H9 (cell line): ENCODE measurements around the gene TMEM132C. TPM values are rescaled to one million over a fixed set of nuclear protein-coding genes. Genes with fewer than 3 reads are reported as not detected.

ENCODE experiments used
- DNase-seq: peaks from one replicate; pipeline ENCODE4 v3.0.0-alpha.2; 2017
- H2AFZ ChIP-seq: one replicate; pipeline ENCODE4 v1.6.1; 2013; ENCODE audit warnings: mild to moderate bottlenecking, low read length, control low read depth, moderate library complexity
- H2AK5ac ChIP-seq: 2 replicates; pipeline ENCODE4 v1.6.1; 2013; ENCODE audit warnings: low read length, control low read depth, mixed read lengths; ENCODE audit not compliant: insufficient read length
- H2BK120ac ChIP-seq: one replicate; pipeline ENCODE4 v1.6.1; 2013; ENCODE audit warnings: low read depth, mild to moderate bottlenecking, low read length, control low read depth, inconsistent platforms; ENCODE audit not compliant: poor library complexity, severe bottlenecking
- H2BK12ac ChIP-seq: 2 replicates; pipeline ENCODE4 v1.6.1; 2013; ENCODE audit warnings: low read length, control low read depth, mixed read lengths, low read depth; ENCODE audit not compliant: insufficient read length
- H2BK15ac ChIP-seq: 2 replicates; pipeline ENCODE4 v1.6.1; 2013; ENCODE audit warnings: low read depth, low read length, control low read depth
- H2BK20ac ChIP-seq: one replicate; pipeline ENCODE4 v1.6.1; 2013; ENCODE audit warnings: low read depth, mild to moderate bottlenecking, low read length, control low read depth, inconsistent platforms; ENCODE audit not compliant: poor library complexity, severe bottlenecking
- H2BK5ac ChIP-seq: 2 replicates; pipeline ENCODE4 v1.6.1; 2013; ENCODE audit warnings: low read length, control low read depth, mixed read lengths; ENCODE audit not compliant: insufficient read length
- H3K14ac ChIP-seq: 2 replicates; pipeline ENCODE4 v1.6.1; 2013; ENCODE audit warnings: low read length, control low read depth; ENCODE audit not compliant: insufficient read depth
- H3K18ac ChIP-seq: 2 replicates; pipeline ENCODE4 v1.6.1; 2013; ENCODE audit warnings: low read depth, mild to moderate bottlenecking, mixed read lengths, low read length, control low read depth; ENCODE audit not compliant: insufficient read length
- H3K23ac ChIP-seq: 2 replicates; pipeline ENCODE4 v1.6.1; 2013; ENCODE audit warnings: low read length, control low read depth, mixed read lengths, low read depth; ENCODE audit not compliant: insufficient read length
- H3K23me2 ChIP-seq: 2 replicates; pipeline ENCODE4 v1.6.1; 2013; ENCODE audit warnings: low read depth, mild to moderate bottlenecking, mixed read lengths, low read length, control low read depth; ENCODE audit not compliant: insufficient read length, poor library complexity, severe bottlenecking
- H3K27ac ChIP-seq: 2 replicates; pipeline ENCODE4 v1.5.1; 2013; ENCODE audit warnings: low read length, control low read depth, mixed read lengths, low read depth; ENCODE audit not compliant: insufficient read length
- H3K27me3 ChIP-seq: 2 replicates; pipeline ENCODE4 v1.6.1; 2013; ENCODE audit warnings: low read length, control low read depth, inconsistent platforms; ENCODE audit not compliant: insufficient read depth
- H3K4ac ChIP-seq: 2 replicates; pipeline ENCODE4 v1.6.1; 2013; ENCODE audit warnings: low read depth, mild to moderate bottlenecking, control low read depth, inconsistent platforms, low read length, moderate library complexity
- H3K4me1 ChIP-seq: 2 replicates; pipeline ENCODE4 v1.6.1; 2013; ENCODE audit warnings: low read length, control low read depth, inconsistent platforms; ENCODE audit not compliant: insufficient read depth
- H3K4me2 ChIP-seq: 2 replicates; pipeline ENCODE4 v1.6.1; 2013; ENCODE audit warnings: low read length, control low read depth, mixed read lengths; ENCODE audit not compliant: insufficient read length, insufficient read depth
- H3K56ac ChIP-seq: 2 replicates; pipeline ENCODE4 v1.6.1; 2013; ENCODE audit warnings: low read depth, mild to moderate bottlenecking, mixed read lengths, low read length, control low read depth; ENCODE audit not compliant: insufficient read length
- H3K79me1 ChIP-seq: 2 replicates; pipeline ENCODE4 v1.6.1; 2013; ENCODE audit warnings: low read depth, mild to moderate bottlenecking, moderate library complexity, low read length, control low read depth, inconsistent platforms; ENCODE audit not compliant: insufficient read depth, poor library complexity, severe bottlenecking
- H3K79me2 ChIP-seq: 2 replicates; pipeline ENCODE4 v1.6.1; 2013; ENCODE audit warnings: low read length, control low read depth, inconsistent platforms; ENCODE audit not compliant: insufficient read depth
- H3K9ac ChIP-seq: 2 replicates; pipeline ENCODE4 v1.6.1; 2013; ENCODE audit warnings: low read length, control low read depth, mixed read lengths; ENCODE audit not compliant: insufficient read length; ENCODE audit errors: extremely low read depth
- H3K9me3 ChIP-seq: one replicate; pipeline ENCODE4 v1.6.1; 2013; ENCODE audit warnings: low read depth, low read length, inconsistent platforms; ENCODE audit not compliant: control insufficient read depth
- H3T11ph ChIP-seq: one replicate; pipeline ENCODE4 v1.6.1; 2013; ENCODE audit warnings: mild to moderate bottlenecking, low read length, control low read depth, inconsistent platforms
- H4K20me1 ChIP-seq: one replicate; pipeline ENCODE4 v1.6.1; 2013; ENCODE audit not compliant: control insufficient read depth, insufficient read length, insufficient read depth
- H4K5ac ChIP-seq: 2 replicates; pipeline ENCODE4 v1.6.1; 2013; ENCODE audit warnings: low read depth, mild to moderate bottlenecking, mixed read lengths, low read length, control low read depth; ENCODE audit not compliant: insufficient read length
- H4K8ac ChIP-seq: replicated peaks from 2 replicates; pipeline ENCODE4 v1.6.1; 2013; ENCODE audit warnings: low read length, control low read depth, mixed read lengths, low read depth; ENCODE audit not compliant: insufficient read length
- H4K91ac ChIP-seq: 2 replicates; pipeline ENCODE4 v1.6.1; 2013; ENCODE audit warnings: low read depth, mild to moderate bottlenecking, moderate library complexity, mixed read lengths, low read length, control low read depth; ENCODE audit not compliant: insufficient read length
- H3K27ac Mint-ChIP-seq, 3 experiments: 2 replicates in 2 of 3; 3 replicates in 1 of 3; pipeline ENCODE4 v1.8.0; 2020 to 2021; ENCODE audit warnings: mixed read lengths in 3 of 3, mild to moderate bottlenecking in 1 of 3, moderate library complexity in 1 of 3
- H3K27me3 Mint-ChIP-seq: 2 replicates; pipeline ENCODE4 v1.8.0; 2021; ENCODE audit warnings: low read depth, mild to moderate bottlenecking, moderate library complexity, mixed read lengths
- H3K36me3 Mint-ChIP-seq, 3 experiments: 2 replicates in 2 of 3; 3 replicates in 1 of 3; pipeline ENCODE4 v1.8.0; 2020 to 2021; ENCODE audit warnings: low read depth in 3 of 3, mixed read lengths in 3 of 3; ENCODE audit not compliant: insufficient read depth in 1 of 3
- H3K4me1 Mint-ChIP-seq, 2 experiments: 2 replicates each; pipeline ENCODE4 v1.8.0; 2020; ENCODE audit warnings: mixed read lengths in 2 of 2
- H3K4me3 Mint-ChIP-seq, 2 experiments: 2 replicates in 1 of 2; 3 replicates in 1 of 2; pipeline ENCODE4 v1.8.0; 2020 to 2021; ENCODE audit warnings: mild to moderate bottlenecking in 2 of 2, mixed read lengths in 2 of 2, moderate library complexity in 1 of 2
- H3K9me3 Mint-ChIP-seq, 2 experiments: 2 replicates in 1 of 2; 3 replicates in 1 of 2; pipeline ENCODE4 v1.8.0; 2020; ENCODE audit warnings: mild to moderate bottlenecking in 2 of 2, mixed read lengths in 2 of 2, moderate library complexity in 1 of 2
- CTCF ChIP-seq: fragments of 200-600 bp; sonication (generic); conservative IDR thresholded peaks from 3 replicates; pipeline ENCODE4 v1.8.0; 2021; ENCODE audit warnings: antibody characterized with exemption, mild to moderate bottlenecking
- WGBS: extraction: QIAGEN DNeasy Blood & Tissue Kit; methylation state at CpG from one replicate; pipeline ENCODE4 v1.1.7; 2013; ENCODE audit warnings: missing lambda C conversion rate, low lambda C conversion rate, mixed read lengths; ENCODE audit not compliant: insufficient read length; ENCODE audit errors: extremely low coverage; 5-methylcytosine and 5-hydroxymethylcytosine counted together
- total RNA-seq: library from RNA; stranded (reverse); gene quantifications from 2 replicates; pipeline ENCODE4 v1.2.1, GENCODE V29; 2021

TMEM132C gene
- total RNA-seq, 1 experiment from 2014 or later, result 0.22 TPM

- no peaks in the 10 kb centered on the region; a peak in 2 of 7 replicates for H3K36me3 Mint-ChIP-seq
- no peak overlapping the region for H3K23ac ChIP-seq
- H3K27me3 ChIP-seq, result no peaks in the 10 kb centered on the region; the same call in 1 of the 2 replicates
- H3K4me1 ChIP-seq, result peaks cover 4% of the 10 kb centered on the region; the same call in 1 of the 2 replicates
- no peak overlapping the region for H3K14ac ChIP-seq
- no peak overlapping the region for H3K27ac Mint-ChIP-seq
- no peaks in the 10 kb centered on the region for H3K9me3 ChIP-seq
- no peak overlapping the region for H3K4ac ChIP-seq
- H2BK12ac ChIP-seq, result no peak overlapping the region
- no peak overlapping the region for H2BK5ac ChIP-seq
- WGBS, result no CpG with 5 or more reads among the region's 11 CpGs
- no peak overlapping the region for H3T11ph ChIP-seq
- no peak overlapping the region for H2AK5ac ChIP-seq
- peaks cover 15 to 16% of the 10 kb centered on the region in 2 experiments for H3K4me1 Mint-ChIP-seq
- no peak overlapping the region for H4K5ac ChIP-seq
- no peak overlapping the region for H2BK20ac ChIP-seq
- TF ChIP-seq CTCF, result no peak
- peak overlapping the region; percentile 11 for H3K4me2 ChIP-seq
- no peak overlapping the region for H3K18ac ChIP-seq
- no peak overlapping the region for H3K9ac ChIP-seq
- H3K9me3 Mint-ChIP-seq, result peaks cover 0 to 4% of the 10 kb centered on the region in 2 experiments; a peak in 3 of 5 replicates
- H3K27ac ChIP-seq, result no peak overlapping the region
- H4K91ac ChIP-seq, result no peak overlapping the region
- H3K79me2 ChIP-seq, result no peaks in the 10 kb centered on the region
- no peaks in the 10 kb centered on the region for H3K23me2 ChIP-seq
- no peaks in the 10 kb centered on the region for H3K79me1 ChIP-seq
- H4K20me1 ChIP-seq, result no peaks in the 10 kb centered on the region
- no peak overlapping the region for H4K8ac ChIP-seq
- H3K56ac ChIP-seq, result no peak overlapping the region
- no peak overlapping the region for H2AFZ ChIP-seq
- no peak overlapping the region for H3K4me3 Mint-ChIP-seq
- no peak overlapping the region for H2BK15ac ChIP-seq
- H3K27me3 Mint-ChIP-seq, result peaks cover 90% of the 10 kb centered on the region
- peak; percentile 42 for DNase-seq
- no peak overlapping the region for H2BK120ac ChIP-seq
These were observed 31.2 kb downstream of the TMEM132C start for GRCh38 chr12:128298091-128298748.
